IPS-15b (cell line): ENCODE data around the gene TMEM176A.

Experiments
- H3K27me3 ChIP-seq: one replicate; pipeline ENCODE4 v1.6.1; 2013; ENCODE audit warnings: low read length; ENCODE audit not compliant: control insufficient read depth, insufficient read depth
- H3K36me3 ChIP-seq: one replicate; pipeline ENCODE4 v1.6.1; 2013; ENCODE audit warnings: low read length; ENCODE audit not compliant: control insufficient read depth, insufficient read depth
- H3K4me1 ChIP-seq: one replicate; pipeline ENCODE4 v1.6.1; 2013; ENCODE audit warnings: mild to moderate bottlenecking, low read length; ENCODE audit not compliant: control insufficient read depth, insufficient read depth
- H3K4me3 ChIP-seq: one replicate; pipeline ENCODE4 v1.5.1; 2013; ENCODE audit warnings: low read depth, low read length
- H3K9ac ChIP-seq: one replicate; pipeline ENCODE4 v1.6.1; 2013; ENCODE audit warnings: low read depth, mild to moderate bottlenecking, low read length
- H3K9me3 ChIP-seq: one replicate; pipeline ENCODE4 v1.6.1; 2013; ENCODE audit warnings: mild to moderate bottlenecking, low read length; ENCODE audit not compliant: control insufficient read depth, insufficient read depth

Gene TMEM176A

DNA sequence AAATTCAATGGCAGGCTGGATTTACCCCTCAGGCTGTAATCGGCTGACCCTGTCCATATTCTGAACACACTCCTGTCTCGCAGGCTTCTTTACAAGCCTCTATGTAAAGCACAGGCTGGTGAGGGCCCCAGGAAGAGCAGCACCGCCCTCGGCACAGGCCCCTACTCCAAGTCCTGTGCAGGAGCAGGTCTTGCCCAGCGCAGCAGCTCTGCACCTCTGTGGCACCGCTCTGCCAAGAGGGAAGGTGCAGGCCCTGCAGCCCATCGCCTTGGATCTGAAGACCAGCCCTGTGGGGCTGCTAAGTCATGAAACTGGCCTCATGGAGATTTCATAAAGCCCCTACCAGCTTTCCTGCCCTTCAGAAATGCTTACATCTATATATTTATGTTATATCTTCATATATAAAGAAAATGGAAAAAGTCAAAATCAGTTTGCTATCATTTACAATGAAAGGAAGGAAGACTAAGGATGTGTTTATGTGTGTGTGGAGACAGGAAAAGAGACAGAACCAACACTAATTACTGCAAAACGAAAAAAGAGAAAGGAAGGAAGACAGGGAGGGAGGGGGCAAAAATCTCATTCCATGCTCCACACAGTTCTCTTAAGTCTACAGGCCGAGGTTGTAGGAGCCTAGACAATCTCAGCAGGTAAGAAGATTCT lies 10.0 kb upstream of the TMEM176A start:
- Histone ChIP-seq H3K9me3 (no peaks in the 10 kb centered on the region), H3K4me1 (no peaks in the 10 kb centered on the region), H3K4me3 (no peak overlapping the region), H3K27me3 (peaks cover 12% of the 10 kb centered on the region), H3K36me3 (no peaks in the 10 kb centered on the region), H3K9ac (no peak overlapping the region)

DNA sequence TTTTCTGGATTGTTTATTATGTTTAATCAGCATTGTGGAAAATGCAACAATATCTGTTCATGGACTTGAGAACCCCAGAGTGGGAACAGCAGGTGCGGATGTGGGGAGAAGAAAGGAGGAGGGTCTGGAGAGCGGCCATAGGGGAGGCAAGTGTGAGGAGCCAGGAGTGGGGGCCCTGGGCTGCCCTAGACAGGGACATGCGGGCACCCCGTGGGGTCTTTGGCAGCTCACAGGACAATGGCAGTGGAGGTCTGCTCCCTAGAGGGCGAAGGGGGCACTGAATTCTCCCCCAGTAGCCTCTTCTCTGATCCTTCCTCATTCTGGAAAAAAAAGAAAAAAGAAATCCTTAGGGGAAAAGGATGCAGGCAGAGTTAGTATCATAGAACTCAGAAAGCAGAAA lies 9.3 kb upstream of the TMEM176A start:
- H3K27me3 ChIP-seq = peaks cover 10% of the 10 kb centered on the region
- no peak overlapping the region for H3K9ac ChIP-seq
- no peaks in the 10 kb centered on the region for H3K4me1 ChIP-seq
- H3K36me3 ChIP-seq = no peaks in the 10 kb centered on the region
- no peaks in the 10 kb centered on the region for H3K9me3 ChIP-seq
- H3K4me3 ChIP-seq = no peak overlapping the region

- Histone ChIP-seq H3K9me3 (no peaks in the 10 kb centered on the region), H3K27me3 (peaks cover 10% of the 10 kb centered on the region), H3K4me3 (no peak overlapping the region), H3K4me1 (no peaks in the 10 kb centered on the region), H3K9ac (no peak overlapping the region), H3K36me3 (no peaks in the 10 kb centered on the region)
Measured at GRCh38 chr7:150791746-150792452, 8.7 kb upstream of the TMEM176A start.

DNA sequence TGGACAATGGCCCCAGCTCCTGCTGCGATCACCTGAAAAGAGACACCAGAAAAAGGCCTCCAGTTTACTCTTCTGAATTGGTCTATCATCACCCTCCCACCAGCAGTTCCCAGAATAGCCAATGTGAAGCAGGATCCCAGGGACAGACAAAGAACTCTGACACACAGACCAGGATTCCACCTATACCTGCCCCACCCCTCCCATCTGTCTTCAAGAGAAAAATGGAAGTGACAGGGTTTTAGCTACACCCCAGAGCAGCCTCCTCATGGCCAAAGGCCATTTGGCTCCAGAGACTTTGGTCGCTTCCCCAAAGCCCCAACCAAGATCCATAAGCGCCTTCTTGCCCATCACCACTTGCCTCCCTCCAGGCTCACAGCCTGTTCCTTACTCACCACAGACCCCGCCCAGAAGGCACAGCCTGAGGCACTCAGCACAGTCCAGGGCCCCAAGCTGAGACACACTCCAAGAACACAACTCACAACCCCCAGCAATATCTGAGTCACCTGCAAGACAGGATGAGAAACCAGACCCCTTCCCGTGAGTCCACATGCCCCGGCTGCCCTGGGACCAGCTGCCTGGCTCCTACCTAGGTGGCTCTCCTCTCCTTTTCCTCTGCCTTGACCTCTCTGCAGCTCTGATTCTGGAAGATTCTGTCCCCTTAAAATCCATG lies 6.9 kb upstream of the TMEM176A start:
- Histone ChIP-seq H3K9ac (no peak overlapping the region), H3K4me1 (no peaks in the 10 kb centered on the region), H3K36me3 (no peaks in the 10 kb centered on the region), H3K9me3 (no peaks in the 10 kb centered on the region), H3K4me3 (no peak overlapping the region), H3K27me3 (peaks cover 17% of the 10 kb centered on the region)

DNA sequence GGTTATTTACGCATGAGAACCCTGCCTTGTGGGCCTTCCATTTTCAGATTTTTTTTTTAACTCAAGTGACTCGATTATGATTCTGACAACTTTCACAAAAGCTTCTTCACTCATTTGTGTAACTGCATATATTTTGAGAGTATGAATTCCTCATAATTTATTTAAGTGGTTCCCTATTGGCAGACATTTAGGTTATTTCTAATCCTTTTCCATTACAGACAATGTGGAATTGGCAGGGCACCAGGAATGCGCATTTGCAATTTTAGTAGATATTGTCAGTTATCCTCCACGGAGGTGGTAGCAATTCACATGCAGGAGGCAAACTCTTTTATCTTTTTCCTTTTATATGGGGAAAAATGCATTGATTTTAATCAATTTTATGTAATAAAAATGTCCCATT lies 2.9 kb upstream of the TMEM176A start:
- Histone ChIP-seq H3K9ac (no peak overlapping the region), H3K36me3 (no peaks in the 10 kb centered on the region), H3K4me3 (no peak overlapping the region), H3K4me1 (no peaks in the 10 kb centered on the region), H3K9me3 (no peaks in the 10 kb centered on the region), H3K27me3 (peaks cover 52% of the 10 kb centered on the region)

DNA sequence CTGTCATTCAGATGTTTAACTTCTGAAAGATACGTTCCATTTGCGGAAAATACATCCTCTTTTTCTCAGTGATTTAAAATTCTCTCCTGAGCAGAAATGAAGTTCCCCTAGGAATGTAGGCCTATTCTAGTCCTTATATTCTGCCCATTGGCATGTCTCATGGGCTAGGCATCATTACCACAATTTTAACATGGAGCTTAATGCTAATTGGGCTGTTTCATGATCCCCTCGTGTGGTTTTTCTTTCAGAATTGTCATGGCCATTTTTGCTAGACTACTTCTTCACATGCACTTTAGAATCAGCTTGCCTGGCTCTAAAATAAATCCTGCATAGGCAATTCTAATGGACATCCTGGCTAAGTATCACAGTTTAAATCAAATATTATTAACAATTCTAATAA lies 1.4 kb upstream of the TMEM176A start:
- Histone ChIP-seq H3K9me3 (no peaks in the 10 kb centered on the region), H3K4me1 (no peaks in the 10 kb centered on the region), H3K36me3 (no peaks in the 10 kb centered on the region), H3K27me3 (peaks cover 60% of the 10 kb centered on the region), H3K9ac (no peak overlapping the region), H3K4me3 (peak overlapping the region; percentile 65)

GRCh38 chr7:150799741-150800580 lies 608 bp upstream of the TMEM176A start, which contains the start of gene TMEM176B:
Gene TMEM176B (minus strand): TSS chr7:150800364. CDS start chr7:150796569, 3,795 bp downstream.
- Histone ChIP-seq H3K36me3 (no peaks in the 10 kb centered on the region), H3K4me1 (no peaks in the 10 kb centered on the region), H3K27me3 (peaks cover 62% of the 10 kb centered on the region), H3K4me3 (peak within 1 kb of the TSS; percentile 65), H3K9ac (no peak within 1 kb of the TSS), H3K9me3 (no peaks in the 10 kb centered on the region)

DNA sequence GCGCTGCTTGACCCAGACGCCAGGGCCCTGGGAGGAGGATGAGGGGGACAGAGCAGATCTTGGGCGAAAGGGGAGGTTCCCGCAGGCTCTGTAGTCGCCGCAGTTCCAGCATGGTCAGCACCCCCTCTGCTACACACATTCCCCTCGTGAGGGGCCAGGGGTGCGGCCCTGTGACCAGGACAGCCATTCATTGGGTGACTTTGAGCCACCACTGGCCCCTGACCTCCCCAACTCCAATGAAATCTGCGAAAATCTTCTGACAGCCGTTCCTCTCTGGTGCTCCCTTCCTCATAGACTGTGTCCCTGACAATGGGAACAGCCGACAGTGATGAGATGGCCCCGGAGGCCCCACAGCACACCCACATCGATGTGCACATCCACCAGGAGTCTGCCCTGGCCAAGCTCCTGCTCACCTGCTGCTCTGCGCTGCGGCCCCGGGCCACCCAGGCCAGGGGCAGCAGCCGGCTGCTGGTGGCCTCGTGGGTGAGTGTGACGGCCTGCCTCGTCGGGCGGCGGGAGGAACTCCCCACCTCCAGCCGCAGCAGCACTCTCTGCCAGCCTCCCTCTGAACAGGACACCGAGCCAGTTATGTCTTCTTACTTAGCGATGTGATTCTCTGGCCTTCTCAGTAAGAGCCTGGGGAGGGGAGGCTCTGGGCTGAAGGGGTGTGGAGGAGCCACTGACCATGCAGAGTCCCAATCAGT lies 825 bp downstream of the TMEM176A start:
- Histone ChIP-seq H3K9ac (no peak overlapping the region), H3K4me1 (no peaks in the 10 kb centered on the region), H3K27me3 (peaks cover 57% of the 10 kb centered on the region), H3K36me3 (no peaks in the 10 kb centered on the region), H3K9me3 (no peaks in the 10 kb centered on the region), H3K4me3 (peak overlapping the region; percentile 43)

DNA sequence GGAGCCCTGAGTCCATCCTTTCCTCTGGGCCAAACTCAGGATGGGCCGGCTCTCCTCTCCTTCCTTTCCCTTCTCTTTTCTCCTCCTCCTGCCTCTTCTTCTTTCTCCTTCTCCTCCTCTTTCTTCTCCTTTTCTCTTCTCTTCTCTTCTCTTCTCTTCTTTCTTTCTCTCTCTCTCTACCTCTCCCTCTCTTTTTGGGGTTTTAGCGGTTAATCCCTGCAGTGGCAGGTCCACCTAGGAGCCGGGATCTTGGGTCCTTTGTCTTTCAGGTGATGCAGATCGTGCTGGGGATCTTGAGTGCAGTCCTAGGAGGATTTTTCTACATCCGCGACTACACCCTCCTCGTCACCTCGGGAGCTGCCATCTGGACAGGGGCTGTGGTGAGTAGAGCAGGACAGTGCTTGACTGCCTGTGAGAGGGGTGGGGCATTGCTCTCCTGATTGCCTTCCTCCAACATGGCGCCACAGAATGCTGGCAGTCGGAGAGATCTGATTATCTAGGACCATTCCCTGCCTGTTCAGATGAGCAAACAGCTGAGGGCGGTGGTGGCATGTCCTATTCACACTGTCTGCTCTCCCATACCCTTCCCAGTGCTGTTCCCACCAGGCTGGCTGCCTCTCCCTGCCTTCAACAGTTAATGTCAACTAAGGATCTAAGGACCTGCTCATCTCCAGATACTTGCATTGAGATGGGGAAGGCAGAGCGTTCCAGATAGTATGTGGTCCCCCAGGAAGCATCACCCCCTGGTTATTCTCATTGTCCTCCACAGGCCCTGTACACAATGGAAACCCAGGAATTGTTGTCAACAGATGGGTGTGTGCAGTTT lies 1.6 kb downstream of the TMEM176A start:
- H3K9me3 ChIP-seq = no peaks in the 10 kb centered on the region
- no peaks in the 10 kb centered on the region for H3K4me1 ChIP-seq
- H3K36me3 ChIP-seq = no peaks in the 10 kb centered on the region
- H3K4me3 ChIP-seq = peak overlapping the region; percentile 43
- peaks cover 57% of the 10 kb centered on the region for H3K27me3 ChIP-seq
- H3K9ac ChIP-seq = no peak overlapping the region

- H3K27me3 ChIP-seq = peaks cover 52% of the 10 kb centered on the region
- no peak overlapping the region for H3K9ac ChIP-seq
- H3K4me3 ChIP-seq = no peak overlapping the region
- no peaks in the 10 kb centered on the region for H3K9me3 ChIP-seq
- no peaks in the 10 kb centered on the region for H3K36me3 ChIP-seq
- no peaks in the 10 kb centered on the region for H3K4me1 ChIP-seq
Measured at GRCh38 chr7:150803161-150803860, 2.7 kb downstream of the TMEM176A start.
